Calu3 (cell line): ENCODE measurements around the gene TM7SF2. TPM values are rescaled to one million over a fixed set of nuclear protein-coding genes. Genes with fewer than 3 reads are reported as not detected.

ENCODE experiments used
- Bru-seq: library from RNA; stranded (reverse); fragments of 400-500 nt; gene quantifications from one replicate; lab custom pipeline; 2021; lab: Mats Ljungman, UMichigan
- BruChase-seq, 2 experiments: library from RNA; stranded (reverse); fragments of 400-500 nt; gene quantifications; one replicate each; lab custom pipeline; 2021; lab: Mats Ljungman, UMichigan
- BruUV-seq: library from RNA; stranded (reverse); fragments of 400-500 nt; replicated peaks from 2 replicates; lab custom pipeline; 2021; lab: Mats Ljungman, UMichigan
- CTCF ChIA-PET: fragments of 300-600 bp; sonication (Branson Sonifier 250); formaldehyde crosslinking; loops from one replicate; lab custom pipeline; 2022; ENCODE audit warnings: antibody characterized with exemption; lab: Charles Lee
- DNase-seq: peaks from one replicate; pipeline ENCODE4 v3.0.0; 2022
- H3K27ac Mint-ChIP-seq: one replicate; pipeline ENCODE4 v1.8.0; 2022; ENCODE audit warnings: mixed read lengths; ENCODE audit not compliant: unreplicated experiment
- H3K27me3 Mint-ChIP-seq: one replicate; pipeline ENCODE4 v1.8.0; 2022; ENCODE audit warnings: mixed read lengths; ENCODE audit not compliant: unreplicated experiment
- H3K36me3 Mint-ChIP-seq: one replicate; pipeline ENCODE4 v1.8.0; 2022; ENCODE audit warnings: mild to moderate bottlenecking, moderate library complexity, mixed read lengths; ENCODE audit not compliant: insufficient read depth, unreplicated experiment
- H3K4me1 Mint-ChIP-seq: one replicate; pipeline ENCODE4 v1.8.0; 2022; ENCODE audit warnings: mild to moderate bottlenecking, low read depth, mixed read lengths; ENCODE audit not compliant: unreplicated experiment
- H3K4me3 Mint-ChIP-seq: one replicate; pipeline ENCODE4 v1.8.0; 2022; ENCODE audit warnings: mild to moderate bottlenecking, low read depth, moderate library complexity, mixed read lengths; ENCODE audit not compliant: unreplicated experiment
- H3K9me3 Mint-ChIP-seq: one replicate; pipeline ENCODE4 v1.8.0; 2022; ENCODE audit warnings: low read depth, mixed read lengths; ENCODE audit not compliant: unreplicated experiment
- CTCF ChIP-seq: fragments of 200-600 bp; IDR thresholded peaks from one replicate; pipeline ENCODE4 v1.8.0; 2022; ENCODE audit warnings: antibody characterized with exemption; ENCODE audit not compliant: unreplicated experiment
- intact Hi-C: fragments of 100-400 bp; cut with micrococcal nuclease; formaldehyde crosslinking; loops from one replicate; pipeline ENCODE4 v1.10.0; 2022; ENCODE audit not compliant: unreplicated experiment
- long read RNA-seq: library from polyadenylated mRNA; stranded (forward); transcript quantifications from one replicate; pipeline ENCODE4 v2.0.0, GENCODE V29; 2022
- total RNA-seq: library from RNA; stranded (reverse); gene quantifications from 2 replicates; pipeline ENCODE4 v1.2.3, GENCODE V29; 2022

The TM7SF2 gene
- total RNA-seq (41.2 and 42.8 TPM in 2 replicates), Bru-seq, nascent RNA (percentile 47 among the genes with signal in this experiment), BruChase-seq, experiment 1, labeled RNA remaining after a 6-hour chase (percentile 68 among the genes with signal in this experiment), BruChase-seq, experiment 2, labeled RNA remaining after a 2-hour chase (percentile 63 among the genes with signal in this experiment)
- long read RNA-seq, transcript TM7SF2-217 (8 exons, 2,094 nt): minor isoform, 5 of 66 reads
- long read RNA-seq, transcript TM7SF2-201 (10 exons, 1,722 nt): major isoform, 47 of 66 reads
- long read RNA-seq, partial matches to known transcripts: 6 of 66 reads
- long read RNA-seq, other reads (novel, unspliced or antisense): 7 of 66 reads

- DNase-seq: peak; percentile 97
- Mint-ChIP-seq H3K27ac (peak within 1 kb of the TSS; percentile 79), H3K9me3 (no peaks in the 10 kb centered on the region), H3K27me3 (no peaks in the 10 kb centered on the region), H3K36me3 (peaks cover 66% of the 10 kb centered on the region), H3K4me1 (peaks cover 34% of the 10 kb centered on the region), H3K4me3 (peak within 1 kb of the TSS; percentile 81)
- CTCF ChIA-PET: interaction anchor here (0.6 to 1.4 kb wide), 6 partner anchors 10 to 502 kb away, joined by 3 to 7 read pairs (median 4); partner anchors contain the start of genes CAPN1, FAU and MRPL49
- no TSS peak for BruUV-seq
- intact Hi-C loops: loop anchor here (2.0 to 10.0 kb wide), 3 partner anchors 70 to 267 kb away; partner anchors contain the start of genes CAPN1 and CDC42BPG
- TF ChIP-seq CTCF: no peak
Observed at GRCh38 chr11:65111744-65112545, at the start of gene TM7SF2. TM7SF2 (plus strand) TSS chr11:65111872; CDS start chr11:65112016, 144 bp downstream.

GRCh38 chr11:65063532-65063931 is 48.1 kb upstream of the TM7SF2 start:
- H3K9me3 Mint-ChIP-seq: no peaks in the 10 kb centered on the region
- CTCF ChIA-PET: interaction anchor here (0.5 to 0.7 kb wide), 3 partner anchors 33 to 619 kb away, joined by 3 to 5 read pairs (median 5); no protein-coding TSS in a partner anchor
- peaks cover 8% of the 10 kb centered on the region for H3K36me3 Mint-ChIP-seq
- DNase-seq: no peak
- intact Hi-C loops: no loop called here
- no peak for TF ChIP-seq CTCF
- peaks cover 13% of the 10 kb centered on the region for H3K27me3 Mint-ChIP-seq
- no peak overlapping the region for H3K4me3 Mint-ChIP-seq
- no peaks in the 10 kb centered on the region for H3K4me1 Mint-ChIP-seq
- no TSS peak for BruUV-seq
- no peak overlapping the region for H3K27ac Mint-ChIP-seq

GRCh38 chr11:65064847-65065240 is 46.8 kb upstream of the TM7SF2 start:
- no peak overlapping the region for H3K27ac Mint-ChIP-seq
- intact Hi-C loops: no loop called here
- CTCF ChIA-PET: interaction anchor here (0.8 kb wide), 1 partner anchor 24 kb away, joined by 3 read pairs; the partner anchor contains the start of gene SAC3D1
- no peaks in the 10 kb centered on the region for H3K9me3 Mint-ChIP-seq
- no peaks in the 10 kb centered on the region for H3K4me1 Mint-ChIP-seq
- H3K27me3 Mint-ChIP-seq: peaks cover 13% of the 10 kb centered on the region
- no peak for DNase-seq
- BruUV-seq: no TSS peak
- H3K4me3 Mint-ChIP-seq: no peak overlapping the region
- H3K36me3 Mint-ChIP-seq: peaks cover 8% of the 10 kb centered on the region
- no peak for TF ChIP-seq CTCF

- no peak for DNase-seq
- Mint-ChIP-seq H3K36me3 (peaks cover 8% of the 10 kb centered on the region), H3K27ac (no peak overlapping the region), H3K4me1 (no peaks in the 10 kb centered on the region), H3K9me3 (no peaks in the 10 kb centered on the region), H3K4me3 (no peak overlapping the region), H3K27me3 (peaks cover 13% of the 10 kb centered on the region)
- no TSS peak for BruUV-seq
- intact Hi-C loops: no loop called here
- TF ChIP-seq CTCF: no peak
- CTCF ChIA-PET: interaction anchor here (0.7 to 1.1 kb wide), 2 partner anchors 10 to 31 kb away, joined by 3 to 5 read pairs; partner anchors contain the start of gene VPS51
Observed at GRCh38 chr11:65065851-65066250, 45.8 kb upstream of the TM7SF2 start.
